Astrocyte (in vitro differentiated cells and primary cell): Measurements from ENCODE around the gene WDPCP.

Experiments used
- CTCF ChIP-seq: IDR thresholded peaks from 2 replicates; pipeline ENCODE4 v1.5.1; 2011; ENCODE audit warnings: low read depth, mild to moderate bottlenecking, inconsistent platforms, low read length, moderate library complexity; ENCODE audit not compliant: insufficient read depth
- EZH2 ChIP-seq: IDR thresholded peaks from 2 replicates; pipeline ENCODE4 v1.6.1; 2012; ENCODE audit warnings: mild to moderate bottlenecking, low read length, inconsistent platforms; ENCODE audit not compliant: insufficient read depth

- TF ChIP-seq CTCF = no peak
- no peak for TF ChIP-seq EZH2
These were observed 73.5 kb downstream of the WDPCP start for GRCh38 chr2:63514781-63515180.
